Measurements from ENCODE around the gene DLGAP4. TPM values are rescaled to one million over a fixed set of nuclear protein-coding genes. Genes with fewer than 3 reads are reported as not detected.
"Not testable (repeated sequence)": the region's sequence is repeated elsewhere in the genome, so short reads cannot be mapped to it uniquely, and the experiment has no call there.

Gene DLGAP4
- total RNA-seq, 2 experiments from 2014 or later, result 27.0 to 27.5 TPM

- POLR2A ChIA-PET, result no interaction called here
- H3K36me3 Mint-ChIP-seq, result no peaks in the 10 kb centered on the region
- H3K4me1 Mint-ChIP-seq, result no peaks in the 10 kb centered on the region
- H3K9me3 Mint-ChIP-seq, result no peaks in the 10 kb centered on the region
- ATAC-seq (ENCODE audit: low read depth), result no peak
- no peak overlapping the region for H3K27ac Mint-ChIP-seq
- DNase-seq, result no peak
- no peak overlapping the region for H3K4me3 Mint-ChIP-seq
- H3K27me3 Mint-ChIP-seq, result peaks cover 4% of the 10 kb centered on the region
Measured at GRCh38 chr20:36369739-36370138, 63.6 kb downstream of the DLGAP4 start.

DNA sequence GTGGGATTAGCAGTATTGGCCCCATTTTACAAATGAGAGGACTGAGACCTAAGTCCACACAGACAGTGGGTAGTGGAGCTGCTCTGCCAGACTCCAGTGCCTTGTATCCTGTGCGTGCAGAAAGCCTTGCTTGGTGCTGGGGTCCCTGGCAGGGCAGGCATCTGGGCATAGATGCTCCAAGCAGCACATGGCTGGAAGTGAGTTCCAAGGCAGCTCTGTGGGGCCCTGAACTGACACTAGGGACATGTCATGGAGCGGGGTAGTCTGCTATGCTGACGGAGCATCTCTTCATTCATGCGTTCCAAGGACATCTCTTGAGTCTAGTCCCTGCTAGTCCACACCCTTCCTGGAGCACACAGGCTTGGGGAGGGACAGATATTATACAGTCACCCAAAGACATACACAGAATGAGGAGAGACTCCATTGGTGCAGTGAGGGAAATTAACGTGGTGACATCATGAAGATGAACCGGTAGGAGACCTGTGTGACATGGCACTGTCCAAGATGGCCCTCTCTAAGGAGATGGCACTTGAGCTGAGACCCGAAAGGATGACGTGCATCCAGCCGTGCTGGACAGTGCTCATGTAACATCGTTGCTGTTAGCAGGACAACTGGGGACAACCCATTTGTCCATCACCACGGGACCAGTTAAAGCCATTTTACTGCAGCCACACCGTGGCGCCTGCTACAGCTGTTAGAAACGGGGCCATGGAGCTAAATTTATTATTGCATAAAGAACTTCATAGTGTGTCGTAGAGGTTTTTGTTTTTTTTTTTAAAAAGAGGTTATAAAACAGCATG, 65.1 kb downstream of the DLGAP4 start:
- H3K4me3 Mint-ChIP-seq, result no peak overlapping the region
- no peaks in the 10 kb centered on the region for H3K4me1 Mint-ChIP-seq
- POLR2A ChIA-PET, result no interaction called here
- H3K9me3 Mint-ChIP-seq, result no peaks in the 10 kb centered on the region
- peaks cover 4% of the 10 kb centered on the region for H3K27me3 Mint-ChIP-seq
- DNase-seq, result no peak
- no peaks in the 10 kb centered on the region for H3K36me3 Mint-ChIP-seq
- no peak for ATAC-seq (ENCODE audit: low read depth)
- H3K27ac Mint-ChIP-seq, result no peak overlapping the region

GRCh38 chr20:36372666-36373065, 66.5 kb downstream of the DLGAP4 start:
- ATAC-seq (ENCODE audit: low read depth) (no peak), DNase-seq (no peak)
- Mint-ChIP-seq H3K36me3 (no peaks in the 10 kb centered on the region), H3K4me3 (no peak overlapping the region), H3K27ac (no peak overlapping the region), H3K27me3 (peaks cover 9% of the 10 kb centered on the region), H3K4me1 (no peaks in the 10 kb centered on the region), H3K9me3 (no peaks in the 10 kb centered on the region)
- POLR2A ChIA-PET, result no interaction called here

- no peaks in the 10 kb centered on the region for H3K9me3 Mint-ChIP-seq
- ATAC-seq (ENCODE audit: low read depth) (no peak), DNase-seq (no peak)
- H3K4me3 Mint-ChIP-seq, result no peak overlapping the region
- H3K27ac Mint-ChIP-seq, result no peak overlapping the region
- POLR2A ChIA-PET, result no interaction called here
- H3K27me3 Mint-ChIP-seq, result peaks cover 9% of the 10 kb centered on the region
- no peaks in the 10 kb centered on the region for H3K4me1 Mint-ChIP-seq
- no peaks in the 10 kb centered on the region for H3K36me3 Mint-ChIP-seq
Measured at GRCh38 chr20:36373089-36373488, 67.0 kb downstream of the DLGAP4 start.

- Mint-ChIP-seq H3K27me3 (peaks cover 21% of the 10 kb centered on the region), H3K27ac (no peak overlapping the region), H3K4me1 (no peaks in the 10 kb centered on the region), H3K4me3 (no peak overlapping the region), H3K9me3 (no peaks in the 10 kb centered on the region), H3K36me3 (no peaks in the 10 kb centered on the region)
- no peak for ATAC-seq (ENCODE audit: low read depth)
- DNase-seq, result no peak
- POLR2A ChIA-PET, result no interaction called here
Measured at GRCh38 chr20:36374995-36375394, 68.9 kb downstream of the DLGAP4 start.

DNA sequence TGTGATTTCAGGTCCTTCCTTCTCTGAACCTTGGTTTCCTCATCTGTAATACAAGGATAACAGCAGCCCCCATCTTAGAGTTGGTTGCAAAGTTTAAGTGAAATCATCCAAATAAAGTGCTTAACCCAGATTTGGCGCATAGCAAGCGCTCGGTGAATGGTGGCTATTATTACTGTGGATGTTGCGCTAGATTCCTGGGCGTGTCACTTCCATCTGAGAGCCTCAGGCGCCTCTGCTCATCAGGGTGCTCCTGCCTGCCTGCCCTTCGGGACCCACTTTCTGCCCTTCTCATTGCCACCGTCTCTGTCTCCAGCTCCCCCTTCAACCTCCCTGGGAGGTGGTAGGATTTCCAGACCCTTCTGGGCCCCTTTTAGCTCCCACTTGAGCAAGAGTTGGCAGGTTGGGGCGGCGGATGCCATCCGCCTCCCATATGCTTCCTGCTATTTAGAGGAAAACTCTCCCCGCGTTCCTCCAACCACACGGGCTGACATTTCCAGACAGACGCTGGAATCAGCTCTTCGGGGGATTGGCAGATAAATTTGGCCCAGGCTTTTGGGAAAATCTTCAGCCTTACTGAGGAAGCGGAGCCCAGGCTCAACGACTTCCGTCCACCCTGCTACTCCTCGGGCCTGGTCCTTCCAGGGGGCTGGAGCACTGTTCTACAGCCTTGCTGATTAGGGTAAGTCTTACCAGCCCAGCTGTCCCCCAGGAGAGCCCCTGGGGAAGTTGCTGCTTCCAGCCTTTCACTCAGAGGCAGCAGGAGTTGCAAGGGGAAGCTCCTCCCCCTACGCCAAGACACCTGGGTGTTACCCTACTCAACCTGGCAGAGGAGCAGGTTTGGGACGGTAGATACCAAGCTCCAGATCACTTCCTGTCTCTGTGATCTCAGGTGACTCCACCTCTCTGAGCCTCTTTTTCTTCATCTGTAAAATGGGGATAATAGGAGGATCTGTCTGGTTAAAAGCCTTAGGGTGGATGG, 71.5 kb downstream of the DLGAP4 start:
- Mint-ChIP-seq H3K9me3 (no peaks in the 10 kb centered on the region), H3K27ac (no peak overlapping the region), H3K27me3 (peaks cover 21% of the 10 kb centered on the region), H3K4me1 (no peaks in the 10 kb centered on the region), H3K4me3 (no peak overlapping the region), H3K36me3 (no peaks in the 10 kb centered on the region)
- DNase-seq (no peak), ATAC-seq (ENCODE audit: low read depth) (no peak)
- POLR2A ChIA-PET, result no interaction called here

GRCh38 chr20:36378686-36379085, 72.5 kb downstream of the DLGAP4 start:
- Mint-ChIP-seq H3K27me3 (peaks cover 19% of the 10 kb centered on the region), H3K4me3 (no peak overlapping the region), H3K27ac (no peak overlapping the region), H3K36me3 (no peaks in the 10 kb centered on the region), H3K4me1 (no peaks in the 10 kb centered on the region), H3K9me3 (no peaks in the 10 kb centered on the region)
- DNase-seq, result no peak
- POLR2A ChIA-PET, result no interaction called here
- ATAC-seq (ENCODE audit: low read depth), result no peak

GRCh38 chr20:36379914-36380313, 73.8 kb downstream of the DLGAP4 start:
- H3K27ac Mint-ChIP-seq, H3K36me3 Mint-ChIP-seq: not testable (repeated sequence)
- peaks cover 17% of the 10 kb centered on the region for H3K27me3 Mint-ChIP-seq

GRCh38 chr20:36384022-36384619, 78.0 kb downstream of the DLGAP4 start:
- Mint-ChIP-seq H3K4me3 (no peak overlapping the region), H3K36me3 (no peaks in the 10 kb centered on the region), H3K27me3 (peaks cover 3% of the 10 kb centered on the region), H3K4me1 (no peaks in the 10 kb centered on the region), H3K27ac (no peak overlapping the region), H3K9me3 (no peaks in the 10 kb centered on the region)
- POLR2A ChIA-PET, result interaction anchor here (0.7 kb wide), 1 partner anchor 39 kb away, joined by 3 read pairs; no protein-coding TSS in a partner anchor
- DNase-seq, result peak; percentile 66
- peak; percentile 65 for ATAC-seq (ENCODE audit: low read depth)

More at GRCh38 chr20:36379914-36380313, 73.8 kb downstream of the DLGAP4 start:
- H3K4me3 Mint-ChIP-seq; POLR2A ChIA-PET; DNase-seq; ATAC-seq (ENCODE audit: low read depth); H3K9me3 Mint-ChIP-seq; H3K4me1 Mint-ChIP-seq: not testable (repeated sequence)

DNA sequence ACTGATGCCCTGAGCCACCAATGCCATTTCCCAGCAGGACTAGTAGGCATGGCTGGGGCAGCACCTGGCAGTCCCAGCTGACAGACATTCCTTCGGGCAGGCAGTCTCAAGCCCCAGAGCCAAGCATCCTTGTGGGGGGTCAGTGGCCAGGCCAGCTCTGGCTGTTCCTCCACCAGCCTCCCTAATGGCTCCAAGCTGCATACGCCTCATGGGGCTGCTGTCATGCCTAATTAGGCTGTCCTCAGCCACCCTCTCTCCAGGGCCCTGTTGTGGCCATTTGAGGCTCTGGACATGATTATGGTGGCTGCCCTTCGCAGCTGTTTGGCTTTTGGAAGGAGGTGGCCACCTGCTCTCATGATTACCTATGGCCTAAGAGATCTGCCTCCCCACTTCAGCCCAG, 79.4 kb downstream of the DLGAP4 start:
- H3K27ac Mint-ChIP-seq, result no peak overlapping the region
- no peaks in the 10 kb centered on the region for H3K9me3 Mint-ChIP-seq
- H3K4me3 Mint-ChIP-seq, result no peak overlapping the region
- H3K36me3 Mint-ChIP-seq, result no peaks in the 10 kb centered on the region
- no peaks in the 10 kb centered on the region for H3K27me3 Mint-ChIP-seq
- H3K4me1 Mint-ChIP-seq, result no peaks in the 10 kb centered on the region
- POLR2A ChIA-PET, result no interaction called here
- ATAC-seq (ENCODE audit: low read depth), result no peak
- DNase-seq, result no peak

- no peaks in the 10 kb centered on the region for H3K27me3 Mint-ChIP-seq
- no peak overlapping the region for H3K4me3 Mint-ChIP-seq
- no peaks in the 10 kb centered on the region for H3K36me3 Mint-ChIP-seq
- DNase-seq (no peak), ATAC-seq (ENCODE audit: low read depth) (no peak)
- H3K4me1 Mint-ChIP-seq, result no peaks in the 10 kb centered on the region
- no peaks in the 10 kb centered on the region for H3K9me3 Mint-ChIP-seq
- POLR2A ChIA-PET, result no interaction called here
- H3K27ac Mint-ChIP-seq, result no peak overlapping the region
Measured at GRCh38 chr20:36386236-36386635, 80.1 kb downstream of the DLGAP4 start.

DNA sequence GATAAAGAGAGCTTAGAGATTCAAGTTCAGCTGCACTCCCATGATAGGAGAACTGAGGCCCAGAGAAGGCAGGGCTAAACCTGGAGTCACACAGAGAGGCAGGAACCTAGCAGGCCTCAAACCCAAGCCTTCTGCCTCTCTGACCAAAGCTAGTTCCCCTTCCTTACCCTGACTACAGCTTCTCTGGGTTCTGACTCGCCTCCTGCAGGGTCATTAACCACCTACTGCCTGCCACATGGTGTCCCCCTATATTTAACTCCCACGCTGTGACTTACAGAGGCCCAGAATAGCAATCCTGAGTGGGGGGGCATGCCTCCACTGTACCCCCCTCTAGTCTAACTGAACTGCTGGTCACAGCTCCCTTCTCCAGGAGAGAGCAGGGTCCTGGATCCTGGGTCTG, 84.1 kb downstream of the DLGAP4 start:
- Mint-ChIP-seq H3K27ac (no peak overlapping the region), H3K9me3 (no peaks in the 10 kb centered on the region), H3K4me3 (no peak overlapping the region), H3K27me3 (no peaks in the 10 kb centered on the region), H3K4me1 (no peaks in the 10 kb centered on the region), H3K36me3 (no peaks in the 10 kb centered on the region)
- no peak for DNase-seq
- no peak for ATAC-seq (ENCODE audit: low read depth)
- POLR2A ChIA-PET, result no interaction called here

GRCh38 chr20:36390719-36391415, 84.7 kb downstream of the DLGAP4 start:
- Mint-ChIP-seq H3K4me1 (no peaks in the 10 kb centered on the region), H3K4me3 (no peak overlapping the region), H3K9me3 (no peaks in the 10 kb centered on the region), H3K27me3 (no peaks in the 10 kb centered on the region), H3K36me3 (no peaks in the 10 kb centered on the region), H3K27ac (no peak overlapping the region)
- no peak for DNase-seq
- POLR2A ChIA-PET, result no interaction called here
- ATAC-seq (ENCODE audit: low read depth), result no peak
